OCI-LY1 (cell line): Measurements from ENCODE around the gene RTKN2.

ENCODE experiments used
- CTCF ChIP-seq: fragments of 200-600 bp; sonication (generic), shearing (Covaris generic); IDR thresholded peaks from 2 replicates; pipeline ENCODE4 v1.5.1; 2017; ENCODE audit warnings: mild to moderate bottlenecking, antibody characterized with exemption, low read length, moderate library complexity, mixed read lengths
- EZH2 ChIP-seq: fragments of 200-600 bp; sonication (generic), shearing (Covaris generic); IDR thresholded peaks from 2 replicates; pipeline ENCODE4 v1.8.0; 2017; ENCODE audit warnings: borderline replicate concordance, mixed run types, mild to moderate bottlenecking, antibody characterized with exemption, low read length, moderate library complexity, mixed read lengths

- TF ChIP-seq CTCF (no peak), EZH2 (no peak)
These were observed 114.4 kb downstream of the RTKN2 start for GRCh38 chr10:62154231-62154630.
